Bronchial epithelial cell (primary cell): ENCODE measurements around the gene CCDC12. TPM values are rescaled to one million over a fixed set of nuclear protein-coding genes. Genes with fewer than 3 reads are reported as not detected.

Experiments used
- DNase-seq: peaks from one replicate; pipeline ENCODE4 v3.0.0-alpha.2; 2010; ENCODE audit warnings: low read depth
- FAIRE-seq: peaks from 2 replicates; lab custom pipeline; 2011; peaks lifted over from hg19 to GRCh38; lab: Jason Lieb, UNC
- H3K27me3 ChIP-seq: 2 replicates; pipeline ENCODE4 v1.5.1; 2011; ENCODE audit warnings: low read length; ENCODE audit not compliant: control insufficient read depth, insufficient read depth
- H3K36me3 ChIP-seq: 2 replicates; pipeline ENCODE4 v1.5.1; 2011; ENCODE audit warnings: low read length; ENCODE audit not compliant: control insufficient read depth, insufficient read depth
- H3K4me3 ChIP-seq: 2 replicates; pipeline ENCODE4 v1.5.1; 2011; ENCODE audit warnings: mild to moderate bottlenecking, low read depth, low read length, control low read depth
- total RNA-seq: library from RNA; depleted of rRNA; stranded (reverse); fragments of >200 nt; gene quantifications from 2 replicates; pipeline ENCODE4 v1.2.1, GENCODE V29; 2014
- TF ChIP-seq, protein P1 (sequence below): IDR thresholded peaks from 2 replicates; pipeline ENCODE4 v1.5.1; 2011; ENCODE audit warnings: mild to moderate bottlenecking, moderate library complexity, low read length, control low read depth, inconsistent platforms; ENCODE audit not compliant: insufficient read depth, severe bottlenecking

CCDC12 gene
- total RNA-seq, 1 donor from 2014 or later = 39.2 TPM

DNA sequence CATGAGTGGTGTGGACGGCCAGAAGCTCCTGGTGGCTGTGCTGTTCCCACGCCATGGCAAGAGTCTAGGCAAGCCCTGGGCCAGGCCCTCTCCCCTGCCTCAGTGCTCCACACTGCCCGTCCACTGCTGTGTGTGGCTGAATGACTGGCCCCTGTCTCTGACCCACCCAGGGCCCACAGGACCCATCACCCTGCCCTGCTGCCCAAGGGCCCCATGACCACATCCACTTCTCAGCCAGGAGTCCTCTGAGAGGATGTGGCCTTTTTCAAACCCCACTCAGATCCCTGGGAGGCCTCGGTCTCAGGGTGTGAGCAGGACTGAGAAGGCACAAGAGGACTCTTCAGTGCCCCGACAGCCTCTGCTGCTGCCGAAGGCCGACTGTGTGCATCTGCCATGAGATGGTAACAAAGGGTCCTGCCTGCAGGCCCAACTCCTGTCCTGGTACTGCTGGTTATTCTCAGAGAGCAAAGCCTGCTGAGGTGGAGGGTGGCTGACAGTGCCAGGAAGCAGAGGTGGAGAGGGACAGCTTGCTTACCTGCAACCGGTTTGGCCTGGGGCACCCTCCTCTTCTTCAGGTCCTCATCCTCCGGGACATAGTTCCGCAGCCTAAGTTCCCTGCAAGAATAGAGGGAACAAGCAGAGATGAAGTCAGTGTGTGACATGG lies 51.5 kb downstream of the CCDC12 start:
- FAIRE-seq (no peak), DNase-seq (no peak)
- H3K4me3 ChIP-seq = no peak overlapping the region
- peaks cover 52% of the 10 kb centered on the region for H3K36me3 ChIP-seq
- no peaks in the 10 kb centered on the region for H3K27me3 ChIP-seq
- TF ChIP-seq, protein P1, sequence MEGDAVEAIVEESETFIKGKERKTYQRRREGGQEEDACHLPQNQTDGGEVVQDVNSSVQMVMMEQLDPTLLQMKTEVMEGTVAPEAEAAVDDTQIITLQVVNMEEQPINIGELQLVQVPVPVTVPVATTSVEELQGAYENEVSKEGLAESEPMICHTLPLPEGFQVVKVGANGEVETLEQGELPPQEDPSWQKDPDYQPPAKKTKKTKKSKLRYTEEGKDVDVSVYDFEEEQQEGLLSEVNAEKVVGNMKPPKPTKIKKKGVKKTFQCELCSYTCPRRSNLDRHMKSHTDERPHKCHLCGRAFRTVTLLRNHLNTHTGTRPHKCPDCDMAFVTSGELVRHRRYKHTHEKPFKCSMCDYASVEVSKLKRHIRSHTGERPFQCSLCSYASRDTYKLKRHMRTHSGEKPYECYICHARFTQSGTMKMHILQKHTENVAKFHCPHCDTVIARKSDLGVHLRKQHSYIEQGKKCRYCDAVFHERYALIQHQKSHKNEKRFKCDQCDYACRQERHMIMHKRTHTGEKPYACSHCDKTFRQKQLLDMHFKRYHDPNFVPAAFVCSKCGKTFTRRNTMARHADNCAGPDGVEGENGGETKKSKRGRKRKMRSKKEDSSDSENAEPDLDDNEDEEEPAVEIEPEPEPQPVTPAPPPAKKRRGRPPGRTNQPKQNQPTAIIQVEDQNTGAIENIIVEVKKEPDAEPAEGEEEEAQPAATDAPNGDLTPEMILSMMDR = no peak

- Histone ChIP-seq H3K36me3 (peaks cover 56% of the 10 kb centered on the region), H3K4me3 (no peak overlapping the region), H3K27me3 (no peaks in the 10 kb centered on the region)
- FAIRE-seq = peak; percentile 58
- TF ChIP-seq, protein P1 = peak; percentile 80
- DNase-seq = no peak
Measured at GRCh38 chr3:46923559-46924350, 52.8 kb downstream of the CCDC12 start.

- Histone ChIP-seq H3K4me3 (no peak overlapping the region), H3K36me3 (peaks cover 56% of the 10 kb centered on the region), H3K27me3 (no peaks in the 10 kb centered on the region)
- TF ChIP-seq, protein P1 = no peak
- DNase-seq (no peak), FAIRE-seq (no peak)
Measured at GRCh38 chr3:46922871-46923558, 53.5 kb downstream of the CCDC12 start.

GRCh38 chr3:46922426-46922825 lies 54.1 kb downstream of the CCDC12 start:
- TF ChIP-seq, protein P1 = no peak
- Histone ChIP-seq H3K27me3 (no peaks in the 10 kb centered on the region), H3K4me3 (no peak overlapping the region), H3K36me3 (peaks cover 54% of the 10 kb centered on the region)
- DNase-seq (no peak), FAIRE-seq (no peak)

- Histone ChIP-seq H3K4me3 (no peak overlapping the region), H3K36me3 (peaks cover 51% of the 10 kb centered on the region), H3K27me3 (no peaks in the 10 kb centered on the region)
- FAIRE-seq (no peak), DNase-seq (no peak)
- TF ChIP-seq, protein P1 = no peak
Measured at GRCh38 chr3:46921871-46922271, 54.7 kb downstream of the CCDC12 start.
